ENCODE data around the gene IQGAP2.

Gene IQGAP2

DNA sequence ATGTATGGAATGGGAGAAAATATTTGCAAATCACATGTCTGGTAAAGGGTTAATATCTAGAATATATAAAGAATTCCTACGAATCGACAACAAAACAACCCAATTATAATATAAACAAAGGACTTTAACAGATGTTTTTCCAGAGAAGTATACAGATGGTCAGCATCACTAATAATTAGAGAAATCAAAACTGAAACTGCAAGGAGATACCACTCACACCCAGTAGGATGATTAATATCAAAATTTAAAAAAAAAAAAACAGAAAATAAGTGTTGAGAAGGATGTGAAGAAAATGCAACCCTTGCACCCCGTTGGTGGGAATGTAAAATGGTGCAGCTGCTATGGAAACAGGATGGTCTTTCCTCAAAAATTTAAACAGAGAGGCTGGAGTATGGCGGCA is 278.2 kb downstream of the IQGAP2 start:
- TF ChIP-seq, protein P1, sequence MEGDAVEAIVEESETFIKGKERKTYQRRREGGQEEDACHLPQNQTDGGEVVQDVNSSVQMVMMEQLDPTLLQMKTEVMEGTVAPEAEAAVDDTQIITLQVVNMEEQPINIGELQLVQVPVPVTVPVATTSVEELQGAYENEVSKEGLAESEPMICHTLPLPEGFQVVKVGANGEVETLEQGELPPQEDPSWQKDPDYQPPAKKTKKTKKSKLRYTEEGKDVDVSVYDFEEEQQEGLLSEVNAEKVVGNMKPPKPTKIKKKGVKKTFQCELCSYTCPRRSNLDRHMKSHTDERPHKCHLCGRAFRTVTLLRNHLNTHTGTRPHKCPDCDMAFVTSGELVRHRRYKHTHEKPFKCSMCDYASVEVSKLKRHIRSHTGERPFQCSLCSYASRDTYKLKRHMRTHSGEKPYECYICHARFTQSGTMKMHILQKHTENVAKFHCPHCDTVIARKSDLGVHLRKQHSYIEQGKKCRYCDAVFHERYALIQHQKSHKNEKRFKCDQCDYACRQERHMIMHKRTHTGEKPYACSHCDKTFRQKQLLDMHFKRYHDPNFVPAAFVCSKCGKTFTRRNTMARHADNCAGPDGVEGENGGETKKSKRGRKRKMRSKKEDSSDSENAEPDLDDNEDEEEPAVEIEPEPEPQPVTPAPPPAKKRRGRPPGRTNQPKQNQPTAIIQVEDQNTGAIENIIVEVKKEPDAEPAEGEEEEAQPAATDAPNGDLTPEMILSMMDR (IDR thresholded peaks at IDR 0.05; ENCODE audit: control extremely low read depth, extremely low read depth, low read depth, missing control alignments), result no peak
- no peak for DNase-seq (ENCODE audit: extremely low spot score)
- POLR2A ChIA-PET, result no interaction called here
- CTCF ChIA-PET, result interaction anchor here (1.3 to 2.0 kb wide), 2 partner anchors 9 to 64 kb away, joined by 3 to 6 read pairs; no protein-coding TSS in a partner anchor

DNA sequence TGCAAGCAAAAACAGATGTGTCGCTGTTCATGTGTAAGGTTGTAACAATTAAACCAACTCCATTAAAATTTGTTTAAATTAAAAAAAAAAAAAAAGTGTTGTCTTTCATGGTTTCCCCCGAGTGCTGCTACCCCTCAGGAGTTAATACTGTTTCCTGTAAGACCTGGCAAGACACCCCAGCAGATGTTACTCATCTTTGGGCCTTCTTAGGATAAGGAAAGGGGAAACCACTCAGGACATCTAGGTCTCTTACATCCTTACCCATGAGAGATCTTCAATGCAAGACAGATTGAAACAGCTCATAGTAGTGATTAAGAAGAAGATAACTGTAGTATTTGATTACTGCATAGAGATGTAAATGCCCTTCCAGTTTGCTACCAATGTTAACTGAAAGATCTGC is 279.3 kb downstream of the IQGAP2 start:
- ChIA-PET CTCF (interaction anchor here (1.2 to 2.6 kb wide), 4 partner anchors 8 to 92 kb away, joined by 3 to 9 read pairs (median 5); no protein-coding TSS in a partner anchor), POLR2A (no interaction called here)
- TF ChIP-seq, protein P1 (IDR thresholded peaks at IDR 0.05; ENCODE audit: control extremely low read depth, extremely low read depth, low read depth, missing control alignments), result no peak
- no peak for DNase-seq (ENCODE audit: extremely low spot score)

DNA sequence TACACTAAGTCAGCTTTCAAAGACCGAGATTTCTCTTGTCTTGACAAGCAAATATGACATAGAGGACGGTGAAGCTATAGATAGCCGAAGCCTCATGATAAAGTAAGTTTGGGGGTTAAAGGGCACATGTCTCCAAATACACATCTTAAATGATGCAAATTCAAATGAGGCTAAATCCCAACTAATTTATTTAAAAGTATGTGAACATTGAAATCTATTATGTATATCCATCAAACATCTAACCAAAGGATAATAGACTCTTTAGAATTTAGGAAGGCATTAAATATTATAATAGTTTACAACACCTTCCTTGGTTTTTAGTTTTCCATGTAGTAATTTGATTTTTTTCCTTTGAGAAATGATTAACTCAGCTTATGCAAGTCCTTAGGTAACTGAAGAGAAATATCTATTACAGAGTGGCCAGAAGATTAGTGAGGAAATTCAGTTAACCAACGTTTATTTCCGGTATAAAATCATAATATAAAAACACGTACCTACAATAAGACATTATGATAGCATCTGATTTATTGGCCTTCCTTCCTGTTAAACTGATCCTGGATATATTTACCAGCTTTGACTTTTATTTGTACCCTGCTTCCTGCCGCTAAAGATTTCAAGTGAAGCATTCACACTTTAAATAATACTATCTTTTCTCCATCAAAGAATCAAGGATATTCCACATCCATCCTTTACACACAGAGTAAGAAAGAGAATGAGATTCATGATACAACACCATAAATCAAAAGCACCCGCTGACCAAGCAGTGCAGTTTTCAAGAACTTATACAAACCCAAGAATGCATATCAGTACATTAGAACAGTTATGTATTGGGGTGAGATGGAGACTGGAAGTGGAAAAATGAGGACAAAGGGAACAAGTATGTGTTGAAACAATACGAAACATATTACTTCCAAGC is 281.0 kb downstream of the IQGAP2 start:
- ChIA-PET CTCF (interaction anchor here (2.6 kb wide), 1 partner anchor 90 kb away, joined by 9 read pairs; no protein-coding TSS in a partner anchor), POLR2A (no interaction called here)
- TF ChIP-seq, protein P1 (IDR thresholded peaks at IDR 0.05; ENCODE audit: control extremely low read depth, extremely low read depth, low read depth, missing control alignments), result no peak
- DNase-seq (ENCODE audit: extremely low spot score), result no peak

DNA sequence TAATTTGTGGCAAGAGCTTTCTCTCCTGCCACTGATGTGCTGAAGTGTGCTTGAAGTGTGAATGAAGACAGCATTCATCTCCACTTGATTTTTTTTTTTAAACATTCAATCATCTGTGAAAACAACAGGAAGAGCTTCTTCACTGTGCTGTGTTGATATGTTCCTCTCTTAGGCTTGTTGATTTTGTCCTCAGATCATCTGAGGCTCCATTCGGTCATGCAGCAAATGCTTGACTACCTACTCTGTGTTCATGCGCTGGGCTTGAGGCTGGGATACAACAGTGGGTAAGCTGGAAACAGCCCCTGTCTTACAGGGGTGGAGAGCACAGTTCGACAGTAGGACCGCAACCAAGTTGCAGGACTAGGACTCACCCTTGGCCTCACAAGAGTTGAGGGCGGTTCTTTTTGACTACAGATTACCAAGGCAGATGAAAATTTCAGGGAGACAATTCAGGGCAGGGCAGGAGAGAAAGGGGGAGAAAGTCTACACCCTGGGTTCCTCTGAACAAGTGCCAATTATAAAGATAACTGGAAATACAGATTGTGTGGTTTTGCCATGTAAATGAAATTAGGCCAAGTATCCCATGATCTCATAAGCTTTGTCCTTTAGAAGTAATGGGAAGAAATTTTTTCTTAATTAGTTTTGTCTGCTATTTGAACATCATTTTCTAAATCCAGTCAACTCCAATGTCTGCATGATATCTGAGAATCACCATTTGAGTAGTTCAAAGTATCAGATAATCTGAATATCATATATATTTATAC is 281.9 kb downstream of the IQGAP2 start:
- POLR2A ChIA-PET, result no interaction called here
- TF ChIP-seq, protein P1 (IDR thresholded peaks at IDR 0.05; ENCODE audit: control extremely low read depth, extremely low read depth, low read depth, missing control alignments), result no peak
- no peak for DNase-seq (ENCODE audit: extremely low spot score)
- CTCF ChIA-PET, result interaction anchor here (2.6 kb wide), 1 partner anchor 90 kb away, joined by 9 read pairs; no protein-coding TSS in a partner anchor

DNA sequence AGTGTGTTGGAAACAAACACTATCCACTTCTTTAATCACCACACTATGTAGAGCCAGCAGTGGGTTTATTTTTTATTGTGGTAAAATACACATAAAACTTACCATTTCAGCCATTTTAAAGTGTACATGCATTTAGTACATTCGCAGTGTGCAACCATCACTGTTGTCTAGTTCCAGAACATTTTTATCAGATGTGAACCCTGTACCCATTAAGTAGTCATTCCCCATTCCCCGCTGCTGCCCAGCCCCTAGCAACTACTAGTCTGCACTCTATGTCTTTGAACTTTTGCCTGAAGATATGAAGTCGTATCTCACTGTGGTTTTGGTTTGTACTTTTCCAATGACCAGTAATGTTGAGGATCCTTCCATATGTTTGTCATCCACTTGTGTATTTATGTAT is 282.6 kb downstream of the IQGAP2 start:
- ChIA-PET POLR2A (no interaction called here), CTCF (no interaction called here)
- TF ChIP-seq, protein P1 (IDR thresholded peaks at IDR 0.05; ENCODE audit: control extremely low read depth, extremely low read depth, low read depth, missing control alignments), result no peak
- no peak for DNase-seq (ENCODE audit: extremely low spot score)

DNA sequence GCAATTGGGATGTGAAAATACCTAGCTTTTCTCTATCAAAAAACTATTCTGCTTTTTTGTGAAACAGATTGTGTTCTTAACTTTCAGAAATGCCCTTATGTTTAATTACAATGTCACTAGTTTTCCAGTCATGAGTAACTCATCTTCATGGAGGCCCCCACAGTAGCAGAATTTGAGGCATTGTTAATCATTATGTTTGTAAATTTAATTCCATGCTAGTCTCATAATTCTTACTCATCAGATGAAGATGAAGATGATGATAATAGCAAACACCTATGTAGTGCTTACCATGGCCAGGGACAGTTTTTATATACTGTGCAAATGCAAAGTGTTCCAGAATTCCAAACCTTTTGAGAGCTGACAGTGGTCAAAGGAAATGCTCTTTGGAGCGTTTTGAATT is 285.1 kb downstream of the IQGAP2 start:
- POLR2A ChIA-PET, result no interaction called here
- CTCF ChIA-PET, result interaction anchor here (1.1 to 2.9 kb wide), 3 partner anchors 11 to 86 kb away, joined by 3 to 12 read pairs (median 5); no protein-coding TSS in a partner anchor
- no peak for DNase-seq (ENCODE audit: extremely low spot score)
- TF ChIP-seq, protein P1 (IDR thresholded peaks at IDR 0.05; ENCODE audit: control extremely low read depth, extremely low read depth, low read depth, missing control alignments), result no peak
